ENCODE measurements around the gene ALG10.
A peak's percentile ranks its signal among the peaks of the same experiment; 100 is the strongest.
"Not testable (repeated sequence)": the region's sequence is repeated elsewhere in the genome, so short reads cannot be mapped to it uniquely, and the experiment has no call there.

The ALG10 gene

GRCh38 chr12:34022079-34022830 lies at the start of gene ALG10:
Gene ALG10 (plus strand): TSS chr12:34022496. CDS start chr12:34022600, 104 bp downstream.
- H3K4me3 ChIP-seq (ENCODE audit: low read depth, low read length), result peak within 1 kb of the TSS; percentile 86
- peak; percentile 44; the same call in 1 of the 2 replicates for TF ChIP-seq CTCF (IDR thresholded peaks at IDR 0.05; ENCODE audit: low read depth, low read length)

GRCh38 chr12:33972884-33973283 lies 49.4 kb upstream of the ALG10 start:
- H3K4me3 ChIP-seq (ENCODE audit: low read depth, low read length), result not testable (repeated sequence)

- no peak for TF ChIP-seq CTCF (IDR thresholded peaks at IDR 0.05; ENCODE audit: low read depth, low read length)
Measured at GRCh38 chr12:33977887-33978286, 44.4 kb upstream of the ALG10 start.

GRCh38 chr12:33988197-33988805 lies 34.0 kb upstream of the ALG10 start:
- H3K4me3 ChIP-seq (ENCODE audit: low read depth, low read length), result no peak overlapping the region

More at GRCh38 chr12:33977887-33978286, 44.4 kb upstream of the ALG10 start:
- no peak overlapping the region for H3K4me3 ChIP-seq (ENCODE audit: low read depth, low read length)

GRCh38 chr12:33988913-33989312 lies 33.4 kb upstream of the ALG10 start:
- TF ChIP-seq CTCF (IDR thresholded peaks at IDR 0.05; ENCODE audit: low read depth, low read length), result no peak
- H3K4me3 ChIP-seq (ENCODE audit: low read depth, low read length), result no peak overlapping the region

More at GRCh38 chr12:33988197-33988805, 34.0 kb upstream of the ALG10 start:
- no peak for TF ChIP-seq CTCF (IDR thresholded peaks at IDR 0.05; ENCODE audit: low read depth, low read length)

GRCh38 chr12:33994857-33995808 lies 27.2 kb upstream of the ALG10 start:
- TF ChIP-seq CTCF (IDR thresholded peaks at IDR 0.05; ENCODE audit: low read depth, low read length), result no peak

GRCh38 chr12:34008835-34009234 lies 13.5 kb upstream of the ALG10 start:
- not testable (repeated sequence) for H3K4me3 ChIP-seq (ENCODE audit: low read depth, low read length)

More at GRCh38 chr12:33994857-33995808, 27.2 kb upstream of the ALG10 start:
- H3K4me3 ChIP-seq (ENCODE audit: low read depth, low read length), result no peak overlapping the region
